ENCODE measurements around the gene CEP70. TPM values are rescaled to one million over a fixed set of nuclear protein-coding genes. Genes with fewer than 3 reads are reported as not detected.
"Not testable (repeated sequence)": the region's sequence is repeated elsewhere in the genome, so short reads cannot be mapped to it uniquely, and the experiment has no call there.

CEP70 gene
- total RNA-seq, 2 experiments from 2014 or later = 9.8 to 10.5 TPM

GRCh38 chr3:138539352-138539751, 54.7 kb downstream of the CEP70 start:
- Mint-ChIP-seq H3K27me3 (no peaks in the 10 kb centered on the region), H3K27ac (no peak overlapping the region), H3K36me3 (peaks cover 38% of the 10 kb centered on the region), H3K9me3 (ENCODE audit: low read depth) (peaks cover 12% of the 10 kb centered on the region), H3K4me1 (no peaks in the 10 kb centered on the region), H3K4me3 (no peak overlapping the region)
- no peak for DNase-seq
- ATAC-seq = no peak
- CTCF ChIA-PET = no interaction called here

GRCh38 chr3:138521445-138521844, 72.6 kb downstream of the CEP70 start:
- H3K4me1 Mint-ChIP-seq; H3K4me3 Mint-ChIP-seq; DNase-seq; H3K9me3 Mint-ChIP-seq (ENCODE audit: low read depth); H3K27ac Mint-ChIP-seq; CTCF ChIA-PET; H3K27me3 Mint-ChIP-seq; ATAC-seq: not testable (repeated sequence)
- H3K36me3 Mint-ChIP-seq = peaks cover 31% of the 10 kb centered on the region

GRCh38 chr3:138513090-138513843, 80.8 kb downstream of the CEP70 start:
- Mint-ChIP-seq H3K4me3 (no peak overlapping the region), H3K4me1 (peaks cover 22% of the 10 kb centered on the region), H3K27ac (peak overlapping the region; percentile 50), H3K9me3 (ENCODE audit: low read depth) (no peaks in the 10 kb centered on the region), H3K36me3 (peaks cover 16% of the 10 kb centered on the region), H3K27me3 (no peaks in the 10 kb centered on the region)
- CTCF ChIA-PET = interaction anchor here (0.9 to 1.4 kb wide), 2 partner anchors 14 to 81 kb away, joined by 3 read pairs; partner anchors contain the start of gene CEP70
- DNase-seq (peak; percentile 42), ATAC-seq (peak; percentile 91)

- CTCF ChIA-PET = no interaction called here
- Mint-ChIP-seq H3K27ac (no peak overlapping the region), H3K4me3 (no peak overlapping the region), H3K9me3 (ENCODE audit: low read depth) (no peaks in the 10 kb centered on the region), H3K27me3 (no peaks in the 10 kb centered on the region), H3K4me1 (peaks cover 22% of the 10 kb centered on the region), H3K36me3 (peaks cover 9% of the 10 kb centered on the region)
- ATAC-seq (no peak), DNase-seq (no peak)
Observed at GRCh38 chr3:138511945-138512344, 82.1 kb downstream of the CEP70 start.

- Mint-ChIP-seq H3K4me3 (no peak overlapping the region), H3K27ac (no peak overlapping the region), H3K9me3 (ENCODE audit: low read depth) (no peaks in the 10 kb centered on the region), H3K36me3 (no peaks in the 10 kb centered on the region), H3K27me3 (no peaks in the 10 kb centered on the region), H3K4me1 (peaks cover 22% of the 10 kb centered on the region)
- DNase-seq = no peak
- no peak for ATAC-seq
- CTCF ChIA-PET = no interaction called here
Observed at GRCh38 chr3:138509586-138509985, 84.5 kb downstream of the CEP70 start.

GRCh38 chr3:138507524-138507923, 86.5 kb downstream of the CEP70 start:
- peaks cover 2% of the 10 kb centered on the region for H3K36me3 Mint-ChIP-seq
- no peak overlapping the region for H3K4me3 Mint-ChIP-seq
- ATAC-seq (no peak), DNase-seq (no peak)
- no peaks in the 10 kb centered on the region for H3K9me3 Mint-ChIP-seq (ENCODE audit: low read depth)
- H3K27ac Mint-ChIP-seq = no peak overlapping the region
- CTCF ChIA-PET = no interaction called here
- H3K4me1 Mint-ChIP-seq = peaks cover 6% of the 10 kb centered on the region
- no peaks in the 10 kb centered on the region for H3K27me3 Mint-ChIP-seq

GRCh38 chr3:138498991-138499390, 95.1 kb downstream of the CEP70 start:
- DNase-seq = no peak
- CTCF ChIA-PET = interaction anchor here (1.0 kb wide), 1 partner anchor 14 kb away, joined by 3 read pairs; no protein-coding TSS in a partner anchor
- H3K4me1 Mint-ChIP-seq = peaks cover 6% of the 10 kb centered on the region
- H3K36me3 Mint-ChIP-seq = peaks cover 5% of the 10 kb centered on the region
- H3K9me3 Mint-ChIP-seq (ENCODE audit: low read depth) = no peaks in the 10 kb centered on the region
- no peaks in the 10 kb centered on the region for H3K27me3 Mint-ChIP-seq
- H3K4me3 Mint-ChIP-seq = no peak overlapping the region
- no peak for ATAC-seq
- H3K27ac Mint-ChIP-seq = no peak overlapping the region

GRCh38 chr3:138497851-138498250, 96.2 kb downstream of the CEP70 start:
- Mint-ChIP-seq H3K36me3 (peaks cover 5% of the 10 kb centered on the region), H3K4me1 (peaks cover 9% of the 10 kb centered on the region), H3K27me3 (no peaks in the 10 kb centered on the region), H3K27ac (no peak overlapping the region), H3K4me3 (no peak overlapping the region), H3K9me3 (ENCODE audit: low read depth) (no peaks in the 10 kb centered on the region)
- ATAC-seq (no peak), DNase-seq (no peak)
- CTCF ChIA-PET = no interaction called here

- Mint-ChIP-seq H3K27ac (no peak overlapping the region), H3K4me3 (no peak overlapping the region), H3K4me1 (peaks cover 9% of the 10 kb centered on the region), H3K27me3 (no peaks in the 10 kb centered on the region), H3K9me3 (ENCODE audit: low read depth) (no peaks in the 10 kb centered on the region), H3K36me3 (peaks cover 5% of the 10 kb centered on the region)
- ATAC-seq = no peak
- CTCF ChIA-PET = no interaction called here
- no peak for DNase-seq
Observed at GRCh38 chr3:138497021-138497420, 97.0 kb downstream of the CEP70 start.

- peaks cover 6% of the 10 kb centered on the region for H3K36me3 Mint-ChIP-seq
- DNase-seq (no peak), ATAC-seq (no peak)
- no peak overlapping the region for H3K27ac Mint-ChIP-seq
- CTCF ChIA-PET = no interaction called here
- H3K4me3 Mint-ChIP-seq = no peak overlapping the region
- no peaks in the 10 kb centered on the region for H3K27me3 Mint-ChIP-seq
- H3K4me1 Mint-ChIP-seq = peaks cover 9% of the 10 kb centered on the region
- H3K9me3 Mint-ChIP-seq (ENCODE audit: low read depth) = no peaks in the 10 kb centered on the region
Observed at GRCh38 chr3:138496436-138496835, 97.6 kb downstream of the CEP70 start.

- H3K4me1 Mint-ChIP-seq; DNase-seq; ATAC-seq; H3K36me3 Mint-ChIP-seq; H3K27me3 Mint-ChIP-seq; H3K4me3 Mint-ChIP-seq; H3K9me3 Mint-ChIP-seq (ENCODE audit: low read depth); H3K27ac Mint-ChIP-seq; CTCF ChIA-PET: not testable (repeated sequence)
Observed at GRCh38 chr3:138495638-138496037, 98.4 kb downstream of the CEP70 start.

GRCh38 chr3:138494607-138494929, 99.5 kb downstream of the CEP70 start:
- H3K36me3 Mint-ChIP-seq = peaks cover 5% of the 10 kb centered on the region
- no peak for ATAC-seq

GRCh38 chr3:138493804-138494606, 100.1 kb downstream of the CEP70 start:
- no peak for ATAC-seq
- H3K4me1 Mint-ChIP-seq = peaks cover 9% of the 10 kb centered on the region
- DNase-seq = no peak
- H3K4me3 Mint-ChIP-seq = no peak overlapping the region
- peaks cover 5% of the 10 kb centered on the region for H3K9me3 Mint-ChIP-seq (ENCODE audit: low read depth)
- H3K27me3 Mint-ChIP-seq = peaks cover 5% of the 10 kb centered on the region
- CTCF ChIA-PET = no interaction called here
- no peak overlapping the region for H3K27ac Mint-ChIP-seq
- H3K36me3 Mint-ChIP-seq = peaks cover 6% of the 10 kb centered on the region

More at GRCh38 chr3:138494607-138494929, 99.5 kb downstream of the CEP70 start:
- CTCF ChIA-PET = no interaction called here
- peaks cover 2% of the 10 kb centered on the region for H3K9me3 Mint-ChIP-seq (ENCODE audit: low read depth)
- DNase-seq = no peak
- H3K4me3 Mint-ChIP-seq = no peak overlapping the region
- H3K27ac Mint-ChIP-seq = no peak overlapping the region
- H3K4me1 Mint-ChIP-seq = peaks cover 9% of the 10 kb centered on the region
- H3K27me3 Mint-ChIP-seq = peaks cover 5% of the 10 kb centered on the region
